SJSA1 (cell line): ENCODE results near the gene SLC12A8. TPM values are rescaled to one million over a fixed set of nuclear protein-coding genes. Genes with fewer than 3 reads are reported as not detected.

Source experiments
- DNase-seq, 2 experiments: peaks; one replicate each; pipeline ENCODE4 v3.0.0-alpha.2; 2015 to 2020; ENCODE audit warnings: low spot score in 2 of 2, low read depth in 1 of 2
- H3K27ac ChIP-seq: fragments of 250-450 bp; sonication (Bioruptor Pico); 2 replicates; pipeline ENCODE4 v1.5.1; 2020; ENCODE audit warnings: mild to moderate bottlenecking, moderate library complexity
- H3K27me3 ChIP-seq: fragments of 250-450 bp; sonication (Bioruptor Pico); replicated peaks from 2 replicates; pipeline ENCODE4 v1.5.1; 2020; ENCODE audit warnings: mild to moderate bottlenecking, moderate library complexity
- H3K36me3 ChIP-seq: fragments of 250-450 bp; sonication (Bioruptor Pico); 2 replicates; pipeline ENCODE4 v1.5.1; 2020; ENCODE audit warnings: mild to moderate bottlenecking
- H3K4me1 ChIP-seq: fragments of 250-450 bp; sonication (Bioruptor Pico); replicated peaks from 2 replicates; pipeline ENCODE4 v1.6.1; 2021; ENCODE audit warnings: mild to moderate bottlenecking
- H3K4me3 ChIP-seq: fragments of 250-450 bp; sonication (Bioruptor Pico); 2 replicates; pipeline ENCODE4 v1.5.1; 2020; ENCODE audit warnings: mild to moderate bottlenecking
- H3K9me3 ChIP-seq: fragments of 250-450 bp; sonication (Bioruptor Pico); replicated peaks from 2 replicates; pipeline ENCODE4 v1.5.1; 2020; ENCODE audit warnings: mild to moderate bottlenecking
- total RNA-seq: library from RNA; depleted of rRNA; stranded (reverse); fragments of >200 nt; shearing (Covaris generic); gene quantifications from 2 replicates; pipeline ENCODE4 v1.2.3, GENCODE V29; 2014

The SLC12A8 gene
- total RNA-seq, 1 experiment from 2014 or later: 6.3 TPM

GRCh38 chr3:125232401-125232800 lies 19.9 kb upstream of the SLC12A8 start:
- Histone ChIP-seq H3K36me3 (peaks cover 19% of the 10 kb centered on the region), H3K27me3 (no peaks in the 10 kb centered on the region), H3K4me1 (peaks cover 24% of the 10 kb centered on the region), H3K4me3 (no peak overlapping the region), H3K9me3 (no peaks in the 10 kb centered on the region), H3K27ac (peak overlapping the region; percentile 82)
- DNase-seq: no peak

GRCh38 chr3:125231895-125232294 lies 19.3 kb upstream of the SLC12A8 start:
- no peaks in the 10 kb centered on the region for H3K9me3 ChIP-seq
- DNase-seq: peak in 1 of 2 experiments; percentile 60
- H3K4me3 ChIP-seq: no peak overlapping the region
- H3K4me1 ChIP-seq: peaks cover 24% of the 10 kb centered on the region
- peaks cover 19% of the 10 kb centered on the region for H3K36me3 ChIP-seq
- no peaks in the 10 kb centered on the region for H3K27me3 ChIP-seq
- H3K27ac ChIP-seq: peak overlapping the region; percentile 82

DNA sequence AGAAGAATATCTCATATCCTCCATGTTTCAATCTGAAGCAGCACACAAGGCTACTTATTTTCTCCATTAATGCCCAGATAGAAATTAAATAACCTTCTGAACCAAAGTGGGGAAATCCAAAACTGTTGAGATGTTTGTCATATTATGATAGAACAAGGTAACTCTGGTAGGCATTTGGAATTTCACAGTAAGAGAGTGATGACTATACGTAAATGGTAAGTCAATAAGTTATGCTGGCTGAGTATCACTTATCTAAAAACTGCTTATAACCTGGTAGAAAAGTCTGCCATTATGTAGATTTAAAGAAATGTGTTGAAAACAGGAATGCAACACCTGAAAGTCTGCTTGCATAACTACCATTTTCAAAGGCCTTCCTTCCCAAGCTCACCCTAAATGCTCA lies 17.2 kb upstream of the SLC12A8 start:
- Histone ChIP-seq H3K27me3 (no peaks in the 10 kb centered on the region), H3K36me3 (peaks cover 19% of the 10 kb centered on the region), H3K27ac (no peak overlapping the region), H3K9me3 (no peaks in the 10 kb centered on the region), H3K4me3 (no peak overlapping the region), H3K4me1 (peaks cover 16% of the 10 kb centered on the region)
- no peak for DNase-seq

DNA sequence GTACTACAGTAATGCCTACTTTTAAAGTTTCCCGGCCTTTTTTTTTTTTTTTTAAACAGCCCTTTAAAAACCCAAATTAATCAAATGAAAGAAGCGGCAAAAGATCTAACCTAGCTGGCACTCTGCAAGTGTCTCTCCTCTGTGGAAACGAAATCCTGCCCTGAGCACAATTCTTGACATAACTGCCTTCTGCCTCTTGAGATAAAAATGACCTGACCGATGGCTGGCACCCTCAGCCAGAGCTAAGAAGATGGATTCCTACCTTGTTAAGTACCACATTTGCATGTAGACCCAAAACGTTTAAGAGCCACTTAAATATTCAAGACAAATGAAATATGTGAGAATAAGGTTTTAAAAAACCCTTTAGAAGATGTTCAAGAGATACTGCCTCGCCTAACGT lies 16.6 kb upstream of the SLC12A8 start:
- H3K27me3 ChIP-seq: no peaks in the 10 kb centered on the region
- DNase-seq: no peak
- peaks cover 16% of the 10 kb centered on the region for H3K4me1 ChIP-seq
- H3K36me3 ChIP-seq: peaks cover 19% of the 10 kb centered on the region
- H3K4me3 ChIP-seq: no peak overlapping the region
- no peaks in the 10 kb centered on the region for H3K9me3 ChIP-seq
- H3K27ac ChIP-seq: no peak overlapping the region

- no peak for DNase-seq
- H3K4me1 ChIP-seq: peaks cover 4% of the 10 kb centered on the region
- H3K27me3 ChIP-seq: no peaks in the 10 kb centered on the region
- no peaks in the 10 kb centered on the region for H3K36me3 ChIP-seq
- no peak overlapping the region for H3K4me3 ChIP-seq
- no peaks in the 10 kb centered on the region for H3K9me3 ChIP-seq
- H3K27ac ChIP-seq: no peak overlapping the region
Measured at GRCh38 chr3:125221831-125222230, 9.3 kb upstream of the SLC12A8 start.

GRCh38 chr3:125220727-125221429 lies 8.3 kb upstream of the SLC12A8 start:
- Histone ChIP-seq H3K36me3 (no peaks in the 10 kb centered on the region), H3K4me1 (peaks cover 4% of the 10 kb centered on the region), H3K27ac (no peak overlapping the region), H3K9me3 (no peaks in the 10 kb centered on the region), H3K27me3 (no peaks in the 10 kb centered on the region), H3K4me3 (no peak overlapping the region)
- no peak for DNase-seq

DNA sequence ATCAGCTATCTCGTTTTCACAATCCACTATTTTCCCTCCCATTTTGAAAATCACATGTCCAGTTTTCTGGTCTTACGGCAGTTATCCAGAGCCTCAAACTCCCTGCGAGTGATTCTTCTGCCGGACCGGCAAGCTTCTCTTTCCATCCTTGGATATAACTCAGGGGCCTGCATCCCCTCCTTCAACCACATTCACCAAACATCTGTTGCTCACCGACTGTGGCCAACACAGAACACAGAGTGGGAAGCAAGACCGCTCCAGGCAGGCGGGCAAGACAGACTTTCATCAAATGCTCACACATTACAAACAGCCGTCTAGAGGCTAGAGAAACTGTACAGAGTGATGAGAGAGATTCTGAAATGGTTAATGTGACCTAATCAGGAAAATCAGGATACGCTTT lies 7.6 kb upstream of the SLC12A8 start:
- no peaks in the 10 kb centered on the region for H3K9me3 ChIP-seq
- peaks cover 4% of the 10 kb centered on the region for H3K4me1 ChIP-seq
- H3K36me3 ChIP-seq: no peaks in the 10 kb centered on the region
- no peak overlapping the region for H3K27ac ChIP-seq
- H3K27me3 ChIP-seq: no peaks in the 10 kb centered on the region
- H3K4me3 ChIP-seq: no peak overlapping the region
- DNase-seq: no peak

GRCh38 chr3:125219261-125219701 lies 6.7 kb upstream of the SLC12A8 start:
- Histone ChIP-seq H3K27ac (no peak overlapping the region), H3K9me3 (no peaks in the 10 kb centered on the region), H3K27me3 (no peaks in the 10 kb centered on the region), H3K36me3 (no peaks in the 10 kb centered on the region), H3K4me3 (no peak overlapping the region), H3K4me1 (peaks cover 8% of the 10 kb centered on the region)
- no peak for DNase-seq

GRCh38 chr3:125214738-125215137 lies 2.2 kb upstream of the SLC12A8 start:
- Histone ChIP-seq H3K4me3 (no peak overlapping the region), H3K27ac (no peak overlapping the region), H3K27me3 (no peaks in the 10 kb centered on the region), H3K36me3 (no peaks in the 10 kb centered on the region), H3K9me3 (no peaks in the 10 kb centered on the region), H3K4me1 (peaks cover 17% of the 10 kb centered on the region)
- DNase-seq: no peak

GRCh38 chr3:125213946-125214542 lies 1.5 kb upstream of the SLC12A8 start:
- no peak overlapping the region for H3K27ac ChIP-seq
- no peak overlapping the region for H3K4me3 ChIP-seq
- DNase-seq: no peak
- H3K4me1 ChIP-seq: peaks cover 17% of the 10 kb centered on the region
- no peaks in the 10 kb centered on the region for H3K36me3 ChIP-seq
- H3K27me3 ChIP-seq: no peaks in the 10 kb centered on the region
- H3K9me3 ChIP-seq: no peaks in the 10 kb centered on the region

DNA sequence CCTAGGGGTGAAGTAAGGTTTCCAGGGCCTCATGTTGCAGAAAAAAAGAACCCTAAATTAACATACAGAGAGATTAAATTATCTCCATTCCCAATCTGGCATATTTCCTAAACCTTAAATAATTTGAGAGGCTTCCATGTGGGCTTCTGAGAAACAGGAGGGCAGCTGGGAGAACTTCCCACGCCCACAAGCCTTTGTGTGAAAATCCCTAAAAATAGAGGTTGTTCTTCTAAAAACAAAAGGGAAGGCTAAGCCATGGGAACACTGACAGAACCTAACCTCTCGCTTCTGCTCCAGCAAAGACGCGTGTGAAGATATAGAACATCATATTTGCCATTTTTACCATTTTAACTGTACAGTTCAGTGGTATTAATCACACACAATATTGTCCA lies 812 bp upstream of the SLC12A8 start:
- Histone ChIP-seq H3K27me3 (no peaks in the 10 kb centered on the region), H3K36me3 (no peaks in the 10 kb centered on the region), H3K4me1 (peaks cover 17% of the 10 kb centered on the region), H3K4me3 (no peak overlapping the region), H3K27ac (no peak overlapping the region), H3K9me3 (no peaks in the 10 kb centered on the region)
- no peak for DNase-seq

DNA sequence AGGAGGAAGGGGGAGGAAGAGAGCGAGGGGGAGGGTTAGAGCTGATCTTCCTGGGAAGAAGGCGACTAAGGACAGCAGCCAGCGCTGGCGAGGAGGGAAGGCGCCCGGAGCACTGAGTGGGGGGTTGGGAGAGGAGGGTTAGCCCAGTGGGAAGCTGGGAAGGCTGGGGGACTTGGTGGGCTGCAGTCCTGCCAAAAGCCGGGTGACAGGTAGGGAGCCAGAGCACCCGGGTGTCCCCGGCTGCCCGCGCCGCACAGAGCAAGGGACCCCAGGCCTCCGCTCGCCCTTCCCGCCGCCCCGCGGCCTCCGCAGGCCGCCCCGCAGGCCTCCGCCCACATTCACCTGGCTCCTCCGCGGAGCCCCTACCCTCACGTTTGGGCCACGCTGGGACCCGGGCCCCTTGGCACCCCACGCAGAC lies 448 bp downstream of the SLC12A8 start:
- Histone ChIP-seq H3K9me3 (no peaks in the 10 kb centered on the region), H3K27me3 (no peaks in the 10 kb centered on the region), H3K36me3 (no peaks in the 10 kb centered on the region), H3K27ac (no peak overlapping the region), H3K4me3 (no peak overlapping the region), H3K4me1 (peaks cover 13% of the 10 kb centered on the region)
- no peak for DNase-seq

DNA sequence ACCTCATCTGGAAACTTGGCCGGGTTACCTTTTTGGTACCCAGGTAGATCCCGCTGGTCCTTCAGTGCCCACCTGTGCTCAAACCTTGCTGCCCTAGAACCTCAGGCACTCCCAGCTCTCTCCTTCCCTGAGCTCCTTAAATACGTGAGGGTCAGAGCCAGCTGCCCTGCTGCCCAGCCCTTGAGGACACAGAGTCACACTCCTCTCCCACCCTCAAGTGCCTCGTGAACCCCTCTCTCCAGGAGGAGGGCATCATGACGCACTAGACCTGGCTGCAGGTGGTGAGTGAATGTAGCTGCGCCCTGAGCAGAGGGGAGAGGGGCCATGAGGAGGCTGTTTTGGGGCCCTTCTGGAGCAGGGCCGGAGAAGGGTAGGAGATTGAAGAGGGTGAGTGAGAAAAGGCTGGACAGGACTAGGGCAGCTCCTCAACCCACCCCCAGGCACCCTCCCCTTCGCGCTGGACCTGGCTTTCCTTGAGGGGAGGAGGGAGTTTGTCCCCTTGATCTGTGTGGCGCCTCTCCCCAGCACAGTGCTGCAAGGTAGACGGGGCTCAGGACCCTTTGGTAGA lies 941 bp downstream of the SLC12A8 start:
- Histone ChIP-seq H3K36me3 (no peaks in the 10 kb centered on the region), H3K4me1 (peaks cover 13% of the 10 kb centered on the region), H3K27ac (no peak overlapping the region), H3K4me3 (no peak overlapping the region), H3K27me3 (no peaks in the 10 kb centered on the region), H3K9me3 (no peaks in the 10 kb centered on the region)
- no peak for DNase-seq

DNA sequence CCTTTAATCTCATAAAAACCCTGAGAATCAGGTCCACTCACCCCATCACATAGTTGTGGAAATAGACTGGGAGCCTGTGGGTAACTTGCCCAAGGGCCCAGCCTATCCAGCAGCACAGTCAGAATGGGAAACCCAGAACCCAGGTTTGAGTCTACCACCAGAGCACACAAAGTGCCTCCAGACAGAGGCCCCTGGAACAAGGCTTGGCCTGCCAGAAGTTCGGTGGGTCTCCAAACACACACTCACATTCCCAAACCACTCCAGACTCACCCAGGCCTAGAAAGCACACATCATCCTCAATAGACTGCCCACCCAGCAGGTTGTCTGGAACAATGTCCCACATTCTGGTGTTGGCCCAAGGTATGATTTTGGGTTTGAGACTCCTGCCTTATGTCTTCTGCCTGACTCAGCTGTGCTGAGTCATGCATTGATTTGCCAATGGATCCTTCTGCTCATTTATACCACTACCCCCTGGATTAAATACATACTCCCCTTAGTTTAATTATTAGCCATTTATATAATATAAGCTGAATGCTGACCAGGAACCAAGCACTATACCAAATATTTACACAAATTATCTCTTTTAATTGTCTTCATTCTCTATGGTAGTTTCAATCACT lies 4.5 kb downstream of the SLC12A8 start:
- Histone ChIP-seq H3K36me3 (no peaks in the 10 kb centered on the region), H3K27ac (no peak overlapping the region), H3K27me3 (no peaks in the 10 kb centered on the region), H3K4me1 (no peaks in the 10 kb centered on the region), H3K9me3 (no peaks in the 10 kb centered on the region), H3K4me3 (no peak overlapping the region)
- DNase-seq: no peak
